ENCODE results near the gene CAMKK2. TPM values are rescaled to one million over a fixed set of nuclear protein-coding genes. Genes with fewer than 3 reads are reported as not detected.
A peak's percentile ranks its signal among the peaks of the same experiment; 100 is the strongest.
"Not testable (repeated sequence)": the region's sequence is repeated elsewhere in the genome, so short reads cannot be mapped to it uniquely, and the experiment has no call there.

CAMKK2 gene
- total RNA-seq, 1 experiment from 2014 or later: 39.4 TPM

DNA sequence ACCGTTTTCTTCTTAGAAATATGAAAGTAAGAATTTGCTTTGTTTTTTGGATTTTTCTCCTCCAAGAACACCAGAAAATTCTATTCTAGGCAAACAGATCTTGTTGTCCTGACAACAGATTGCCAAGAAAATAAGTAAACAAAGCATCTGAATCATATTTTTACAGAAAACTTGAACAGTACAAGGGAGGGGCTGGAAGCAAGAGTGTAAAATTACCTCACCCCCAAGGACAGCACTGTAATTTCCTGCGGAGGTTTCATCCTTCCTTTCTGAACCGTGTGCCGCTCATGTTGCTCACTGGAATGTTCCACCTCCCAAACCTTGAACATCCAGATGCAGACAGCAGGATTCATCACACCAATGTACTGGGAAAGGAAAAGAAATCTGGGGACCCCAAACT is 5.4 kb upstream of the CAMKK2 start:
- in situ Hi-C loops (cut with HindIII; ENCODE audit: low pct_unique_long_range_greater_than_20kb, low sequenced_read_pairs): no loop called here
- DNase-seq (ENCODE audit: low read depth): no peak

DNA sequence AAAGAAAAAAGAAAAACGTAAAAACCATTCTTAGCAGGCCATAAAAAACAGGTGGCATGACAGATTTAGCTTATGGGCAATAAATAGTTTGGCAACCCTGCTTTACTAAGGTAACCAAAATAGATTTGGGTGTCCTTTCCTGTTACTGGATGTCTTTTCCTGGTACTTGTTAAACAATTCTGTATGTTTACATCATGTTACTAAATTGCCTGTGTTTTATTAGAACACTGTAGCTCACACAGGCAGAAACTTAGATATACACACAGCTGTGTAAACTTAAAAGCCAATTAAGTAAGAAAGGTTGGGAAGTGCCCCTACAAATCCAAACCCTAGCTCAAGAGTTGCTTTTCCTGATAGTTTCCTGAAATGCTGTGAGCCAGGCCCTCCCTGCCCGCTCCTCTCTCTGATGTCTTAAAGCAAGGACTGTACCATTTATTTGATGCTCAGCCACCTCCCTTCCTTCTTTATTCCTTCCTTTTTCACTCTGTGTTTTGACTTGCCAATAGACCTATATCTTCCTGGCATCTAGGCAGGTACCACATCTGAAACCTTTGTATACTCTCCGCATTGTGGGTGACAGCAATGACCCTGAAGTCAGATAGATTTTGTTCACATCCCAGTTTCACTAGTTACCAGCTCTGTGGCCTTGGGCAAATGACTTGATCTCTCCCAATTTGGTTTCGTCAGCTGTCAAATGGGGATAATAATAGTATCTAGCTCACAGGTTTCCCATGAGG is 3.7 kb upstream of the CAMKK2 start:
- in situ Hi-C loops (cut with HindIII; ENCODE audit: low pct_unique_long_range_greater_than_20kb, low sequenced_read_pairs): no loop called here
- DNase-seq (ENCODE audit: low read depth): no peak

DNA sequence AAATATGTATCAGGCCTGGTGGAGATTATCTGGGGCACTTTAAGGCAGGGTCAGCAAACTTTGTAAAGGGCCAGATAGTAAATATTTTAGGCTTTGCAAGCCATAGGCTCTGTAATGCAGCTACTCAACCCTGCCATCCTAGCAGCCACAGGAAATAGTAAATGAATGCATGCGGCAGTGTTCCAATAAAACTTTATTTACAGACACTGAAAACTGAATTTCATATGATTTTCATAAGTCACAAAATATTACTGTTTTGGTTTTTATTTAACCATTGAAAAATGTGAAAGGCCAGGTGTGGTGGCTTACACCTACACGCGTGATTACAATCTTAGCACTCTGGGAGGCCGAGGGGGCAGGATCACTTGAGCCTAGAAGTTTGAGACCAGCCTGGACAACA is 3.2 kb upstream of the CAMKK2 start:
- DNase-seq (ENCODE audit: low read depth): no peak
- in situ Hi-C loops (cut with HindIII; ENCODE audit: low pct_unique_long_range_greater_than_20kb, low sequenced_read_pairs): no loop called here

DNA sequence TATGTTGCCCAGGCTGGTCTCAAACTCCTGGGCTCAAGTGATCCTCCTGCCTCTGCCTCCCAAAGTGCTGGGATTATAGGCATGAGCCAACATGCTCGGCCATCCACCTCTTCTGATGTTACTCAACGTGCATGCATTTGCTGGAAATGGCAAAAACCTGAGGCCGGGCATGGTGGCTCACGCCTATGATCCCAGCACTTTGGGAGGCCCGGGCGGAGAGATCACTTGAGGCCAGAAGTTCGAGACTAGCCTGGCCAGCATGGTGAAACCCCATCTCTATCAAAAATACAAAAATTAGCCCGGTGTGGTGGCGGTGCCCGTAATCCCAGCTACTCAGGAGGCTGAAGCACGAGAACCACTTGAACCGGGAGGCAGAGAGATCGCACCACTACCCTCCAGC is 1.9 kb upstream of the CAMKK2 start:
- in situ Hi-C loops (cut with HindIII; ENCODE audit: low pct_unique_long_range_greater_than_20kb, low sequenced_read_pairs); DNase-seq (ENCODE audit: low read depth): not testable (repeated sequence)

DNA sequence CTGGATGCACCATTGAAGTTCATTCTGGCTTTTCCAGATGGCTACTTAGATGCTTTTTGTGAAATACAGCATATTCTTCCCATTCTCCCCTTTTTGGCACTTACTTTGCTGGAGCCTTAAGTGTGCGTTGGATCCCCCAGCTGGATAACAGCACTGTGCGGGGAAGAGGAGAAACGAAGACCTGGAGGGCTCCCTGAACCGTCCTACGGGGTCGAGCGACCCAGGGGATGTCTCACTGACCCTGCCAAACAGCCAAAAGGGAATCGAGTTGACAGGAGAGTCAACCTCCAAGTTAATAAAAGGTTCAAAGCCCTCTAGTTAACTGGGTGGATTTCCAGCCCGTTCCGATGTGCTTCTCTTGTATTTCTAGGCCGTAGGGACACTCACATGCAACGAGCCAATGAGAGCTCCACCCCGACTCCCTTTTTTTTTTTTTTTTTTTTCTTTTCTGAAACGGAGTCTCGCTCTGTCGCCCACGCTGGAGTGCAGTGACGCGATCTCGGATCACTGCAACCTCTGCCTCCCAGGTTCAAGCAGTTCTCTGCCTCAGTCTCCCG is 1.0 kb upstream of the CAMKK2 start:
- in situ Hi-C loops (cut with HindIII; ENCODE audit: low pct_unique_long_range_greater_than_20kb, low sequenced_read_pairs): no loop called here
- peak; percentile 81 for DNase-seq (ENCODE audit: low read depth)

DNA sequence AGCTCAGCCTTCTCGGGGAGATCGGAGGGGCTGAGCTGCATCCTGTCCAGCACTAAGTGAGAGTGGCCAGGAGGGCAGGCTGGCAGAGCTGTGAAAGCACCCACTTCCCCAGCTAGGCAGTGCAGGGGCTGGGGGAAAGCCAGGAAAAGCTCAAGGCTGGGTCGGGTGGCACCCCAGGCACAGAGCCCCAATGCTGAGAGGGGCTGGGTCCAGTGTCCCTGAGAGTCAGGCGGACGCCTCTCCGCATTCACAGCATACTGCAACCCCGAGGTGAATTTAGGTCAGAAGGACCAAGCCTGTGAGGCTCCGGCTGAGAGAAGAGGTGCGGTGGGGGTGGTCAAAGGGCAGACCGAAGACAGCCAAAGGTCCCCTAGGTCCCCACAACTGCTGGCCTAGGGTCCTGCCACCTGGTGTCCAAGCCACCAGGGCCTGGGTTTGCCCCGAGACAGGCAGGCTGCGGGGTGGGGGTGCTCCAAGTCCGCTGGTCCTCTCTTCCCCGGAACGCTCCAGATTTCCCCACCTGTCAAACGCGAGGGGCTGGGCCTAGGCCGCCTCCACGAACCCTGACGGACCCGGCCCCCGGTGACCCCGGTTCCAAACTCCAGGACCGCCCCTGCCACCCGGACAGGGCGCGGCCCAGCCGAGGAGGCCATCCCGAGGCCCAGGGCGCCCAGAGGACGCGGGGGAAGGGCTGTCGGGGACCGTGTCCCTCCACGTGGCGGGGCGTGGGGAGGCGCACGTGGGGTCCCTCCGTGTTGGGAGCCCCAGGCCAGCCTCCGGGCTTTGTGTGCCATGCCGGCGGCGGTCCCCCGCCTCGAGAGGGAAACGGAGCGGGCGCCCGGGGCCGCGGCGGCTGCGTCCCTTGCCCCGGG is 527 bp downstream of the CAMKK2 start:
- peak; percentile 29 for DNase-seq (ENCODE audit: low read depth)
- in situ Hi-C loops (cut with HindIII; ENCODE audit: low pct_unique_long_range_greater_than_20kb, low sequenced_read_pairs): no loop called here

DNA sequence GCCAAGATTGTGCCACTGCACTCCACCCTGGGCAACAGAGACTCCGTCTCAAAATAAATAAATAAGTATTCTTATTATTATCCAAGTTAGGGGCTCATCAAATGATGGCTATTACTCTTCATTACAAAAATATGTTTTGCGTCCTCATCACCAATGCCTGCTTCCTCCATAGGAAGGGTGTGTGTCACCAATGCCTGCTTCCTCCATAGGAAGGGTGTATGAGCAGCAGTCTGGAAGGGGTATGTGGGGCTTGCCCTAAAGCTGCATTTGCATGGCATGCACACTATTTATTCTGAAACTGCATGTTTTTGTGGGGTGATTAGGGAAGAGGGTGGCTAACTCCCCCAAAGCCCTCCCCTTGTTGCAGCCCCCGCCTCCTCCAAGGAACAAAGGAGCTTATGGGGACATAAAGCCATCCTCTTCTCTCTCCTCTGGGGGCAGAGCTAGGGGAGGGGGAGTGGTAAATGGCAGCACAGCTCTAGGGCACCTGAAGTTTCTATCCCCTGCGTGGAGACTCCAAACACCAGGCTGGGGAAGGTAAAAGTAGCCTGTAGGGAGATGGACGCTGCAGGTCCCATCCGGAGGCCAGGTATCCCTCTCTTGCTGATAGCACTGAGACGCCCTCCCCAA is 1.3 kb downstream of the CAMKK2 start:
- no peak for DNase-seq (ENCODE audit: low read depth)
- in situ Hi-C loops (cut with HindIII; ENCODE audit: low pct_unique_long_range_greater_than_20kb, low sequenced_read_pairs): no loop called here

DNA sequence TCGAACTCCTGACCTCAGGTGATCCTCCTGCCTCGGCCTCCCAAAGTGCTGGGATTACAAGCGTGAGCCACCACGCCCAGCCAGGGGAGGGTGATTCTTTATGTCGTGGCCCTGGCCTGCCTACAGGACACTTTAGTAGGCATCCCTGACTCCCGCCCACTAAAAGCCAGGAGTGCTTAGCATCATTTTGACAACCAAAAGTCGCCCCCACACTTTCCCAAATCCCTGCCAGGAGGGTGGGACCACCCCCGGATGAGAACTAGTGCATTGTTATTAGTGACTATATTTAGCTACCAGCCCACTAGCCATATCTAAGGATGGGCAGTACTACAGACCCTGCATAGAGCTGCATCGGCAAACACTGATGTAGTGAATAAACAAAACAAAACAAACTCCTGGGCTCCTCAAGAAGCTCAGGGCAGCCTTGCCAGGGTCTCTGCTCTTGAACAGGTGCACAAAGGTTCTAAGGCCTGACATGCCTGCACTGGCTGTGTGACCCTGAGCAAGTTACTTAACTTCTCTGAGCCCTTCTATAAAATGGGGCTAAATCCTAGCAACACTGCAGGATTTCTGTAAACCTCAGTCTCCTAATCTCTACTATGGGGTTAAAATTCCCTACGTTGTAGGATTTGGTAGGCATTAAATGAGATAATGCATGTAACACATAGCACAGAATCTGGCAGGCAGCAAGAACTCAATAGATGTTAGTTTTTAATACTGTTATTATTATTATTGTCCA is 2.2 kb downstream of the CAMKK2 start:
- no peak for DNase-seq (ENCODE audit: low read depth)
- in situ Hi-C loops (cut with HindIII; ENCODE audit: low pct_unique_long_range_greater_than_20kb, low sequenced_read_pairs): no loop called here

DNA sequence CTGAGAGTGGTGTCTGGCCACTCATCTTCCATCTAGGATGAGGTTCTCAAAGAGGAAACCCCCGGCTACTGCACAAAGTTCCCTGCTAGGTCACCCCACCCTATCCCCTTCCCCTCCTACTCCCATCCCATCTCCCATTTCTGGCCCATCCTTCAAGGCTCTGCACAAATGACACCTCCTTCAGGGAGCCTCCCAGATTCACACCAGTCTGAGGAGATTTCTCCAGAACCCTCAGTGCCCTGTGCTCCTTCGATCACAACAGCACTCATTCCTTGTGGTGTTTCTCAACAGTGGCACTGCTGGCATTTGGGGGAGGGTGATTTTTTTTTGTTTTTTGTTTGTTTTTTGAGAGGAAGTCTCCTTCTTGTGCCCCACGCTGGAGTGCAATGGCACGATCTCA is 2.9 kb downstream of the CAMKK2 start:
- no peak for DNase-seq (ENCODE audit: low read depth)
- in situ Hi-C loops (cut with HindIII; ENCODE audit: low pct_unique_long_range_greater_than_20kb, low sequenced_read_pairs): no loop called here

DNA sequence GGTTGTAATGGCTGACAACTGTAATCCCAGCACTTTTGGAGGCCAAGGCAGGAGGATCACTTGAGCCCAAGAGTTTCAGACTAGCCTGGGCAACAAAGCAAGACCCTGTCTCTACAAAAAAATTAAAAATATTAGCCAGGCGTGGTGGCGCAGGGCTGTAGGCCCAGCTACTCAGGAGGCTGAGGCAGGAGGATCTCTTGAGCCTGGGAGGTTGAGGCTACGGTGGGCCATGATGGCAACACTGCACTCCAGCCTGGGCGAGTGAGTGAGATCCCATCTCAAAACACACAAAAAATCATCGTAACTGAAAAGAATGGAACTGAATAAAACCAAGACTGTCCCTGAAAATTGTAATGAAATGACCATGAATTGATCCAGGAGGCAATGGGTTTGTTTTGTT is 6.1 kb downstream of the CAMKK2 start:
- in situ Hi-C loops (cut with HindIII; ENCODE audit: low pct_unique_long_range_greater_than_20kb, low sequenced_read_pairs): no loop called here

DNA sequence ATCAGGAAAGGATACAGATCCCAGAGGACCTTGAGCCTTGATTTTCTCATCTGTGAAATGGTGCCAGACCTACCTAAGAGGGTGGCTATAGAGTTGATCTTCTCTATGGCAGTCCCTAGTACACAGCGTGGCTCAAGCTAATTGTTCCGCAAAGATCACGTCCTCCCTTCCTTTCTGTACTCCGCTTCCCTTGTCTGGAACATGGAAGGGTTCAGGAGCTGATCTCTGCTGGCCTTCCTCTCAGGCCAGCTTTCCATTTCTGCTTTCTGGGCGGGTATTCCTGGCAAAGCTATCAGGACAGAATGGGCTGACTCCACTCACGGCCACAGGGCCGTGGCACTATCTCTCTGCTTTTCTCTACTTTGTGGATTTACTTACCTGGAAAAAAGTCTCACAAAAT is 6.5 kb downstream of the CAMKK2 start:
- DNase-seq (ENCODE audit: low read depth): no peak
- in situ Hi-C loops (cut with HindIII; ENCODE audit: low pct_unique_long_range_greater_than_20kb, low sequenced_read_pairs): no loop called here

More for the DNA sequence above, 6.1 kb downstream of the CAMKK2 start:
- DNase-seq (ENCODE audit: low read depth): no peak

DNA sequence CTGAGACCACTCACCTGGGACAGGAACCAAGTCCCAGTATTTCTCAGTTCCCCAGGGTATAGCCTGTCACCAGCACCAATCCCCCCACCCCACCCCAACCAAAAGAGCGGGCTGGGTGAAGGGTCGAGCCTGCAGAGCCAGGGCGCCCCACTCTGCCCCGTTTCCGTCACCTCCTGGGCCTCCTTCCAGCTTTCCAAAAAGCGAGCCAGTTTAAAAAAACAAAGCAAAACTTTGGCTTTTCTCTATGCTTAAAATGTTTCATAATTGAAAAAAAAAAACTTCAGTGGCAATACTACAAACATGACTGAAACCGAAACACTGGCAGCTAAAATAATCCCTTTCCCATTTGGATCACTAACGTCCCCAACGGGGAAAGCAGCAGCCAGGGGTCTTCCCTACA is 7.5 kb downstream of the CAMKK2 start:
- in situ Hi-C loops (cut with HindIII; ENCODE audit: low pct_unique_long_range_greater_than_20kb, low sequenced_read_pairs): no loop called here
- no peak for DNase-seq (ENCODE audit: low read depth)

DNA sequence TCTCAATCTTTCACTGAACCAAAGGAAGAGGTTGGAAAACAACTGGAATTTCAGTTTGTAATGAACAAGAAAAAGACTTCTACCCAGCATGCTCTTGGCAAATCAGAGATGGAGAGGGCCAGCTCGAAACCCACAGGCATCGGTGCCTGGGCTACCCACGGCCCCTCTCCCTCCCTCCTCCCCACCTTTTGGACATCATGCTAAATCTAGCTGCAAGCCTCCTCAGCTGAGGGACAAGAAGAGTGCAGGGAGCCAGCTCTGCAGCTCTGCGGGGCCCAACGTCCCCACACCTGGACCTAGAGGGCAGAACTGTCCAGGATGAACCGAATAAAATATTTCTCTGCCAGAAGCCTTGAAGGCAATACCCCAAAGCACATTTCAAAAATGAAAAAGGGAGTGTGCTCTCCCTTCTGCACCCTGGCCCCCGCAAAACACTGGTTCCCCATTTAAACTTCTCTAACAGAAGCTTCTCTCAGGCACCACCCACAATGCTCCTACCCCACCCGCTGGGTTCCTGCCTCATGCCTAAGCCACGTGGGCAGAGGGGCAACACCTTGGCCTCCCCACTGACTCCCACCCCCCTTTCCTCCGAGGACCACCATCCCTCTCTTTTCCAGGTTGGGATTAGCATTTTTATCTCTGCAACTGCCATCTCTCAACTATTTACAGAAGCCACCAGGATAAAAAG is 8.2 kb downstream of the CAMKK2 start:
- in situ Hi-C loops (cut with HindIII; ENCODE audit: low pct_unique_long_range_greater_than_20kb, low sequenced_read_pairs): no loop called here
- DNase-seq (ENCODE audit: low read depth): no peak

DNA sequence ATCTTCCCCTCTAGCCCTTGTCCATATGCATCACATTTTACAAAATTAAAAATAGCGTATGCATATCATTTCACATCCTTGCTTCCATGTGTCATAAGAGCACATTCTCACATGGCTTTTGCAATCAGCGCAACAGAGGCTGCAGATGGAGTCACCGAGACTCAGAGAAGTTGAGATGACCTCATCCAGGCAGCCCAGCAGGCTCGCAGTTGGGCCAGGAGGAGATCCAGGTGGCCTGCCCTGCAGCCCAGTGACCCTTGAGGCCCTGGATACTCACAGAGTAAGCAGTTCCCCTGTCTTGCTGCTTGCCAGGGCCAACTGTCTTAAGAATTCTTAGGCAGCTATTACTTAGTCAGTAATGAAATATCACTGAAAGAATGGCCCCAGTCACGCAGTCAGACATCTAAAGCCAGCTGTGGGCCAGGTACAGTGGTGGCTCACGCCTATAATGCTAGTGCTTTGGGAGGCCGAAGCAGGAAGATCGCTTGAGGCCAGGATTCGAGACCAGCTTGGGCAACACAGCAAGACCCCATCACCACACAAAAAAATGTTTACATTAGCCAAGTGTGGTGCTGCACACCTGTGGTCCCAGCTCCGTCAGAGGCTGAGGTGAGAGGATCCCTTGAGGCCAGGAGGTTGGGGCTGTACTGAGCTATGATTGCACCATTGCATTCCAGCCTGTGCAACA is 9.1 kb downstream of the CAMKK2 start:
- no peak for DNase-seq (ENCODE audit: low read depth)
- in situ Hi-C loops (cut with HindIII; ENCODE audit: low pct_unique_long_range_greater_than_20kb, low sequenced_read_pairs): no loop called here

DNA sequence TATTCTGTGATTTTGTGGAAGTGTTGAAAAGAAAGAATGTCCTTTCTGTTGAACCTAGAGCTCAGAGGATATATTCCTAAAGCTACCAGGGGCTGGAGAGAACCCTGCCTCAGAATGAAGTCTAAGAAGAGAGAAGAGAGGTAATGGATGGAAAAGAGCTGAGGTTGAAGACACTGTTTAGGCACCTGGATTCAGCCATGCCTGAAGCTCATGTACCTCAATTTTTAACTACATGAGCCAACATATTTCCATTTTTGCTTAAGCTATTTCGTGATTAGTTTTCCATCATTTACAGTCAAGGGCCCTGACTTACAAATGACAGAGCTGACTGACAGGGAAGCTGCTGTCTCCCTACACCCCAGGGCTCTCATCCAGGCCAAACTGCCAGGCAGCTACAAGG is 10.7 kb downstream of the CAMKK2 start:
- DNase-seq (ENCODE audit: low read depth): no peak
- in situ Hi-C loops (cut with HindIII; ENCODE audit: low pct_unique_long_range_greater_than_20kb, low sequenced_read_pairs): no loop called here

DNA sequence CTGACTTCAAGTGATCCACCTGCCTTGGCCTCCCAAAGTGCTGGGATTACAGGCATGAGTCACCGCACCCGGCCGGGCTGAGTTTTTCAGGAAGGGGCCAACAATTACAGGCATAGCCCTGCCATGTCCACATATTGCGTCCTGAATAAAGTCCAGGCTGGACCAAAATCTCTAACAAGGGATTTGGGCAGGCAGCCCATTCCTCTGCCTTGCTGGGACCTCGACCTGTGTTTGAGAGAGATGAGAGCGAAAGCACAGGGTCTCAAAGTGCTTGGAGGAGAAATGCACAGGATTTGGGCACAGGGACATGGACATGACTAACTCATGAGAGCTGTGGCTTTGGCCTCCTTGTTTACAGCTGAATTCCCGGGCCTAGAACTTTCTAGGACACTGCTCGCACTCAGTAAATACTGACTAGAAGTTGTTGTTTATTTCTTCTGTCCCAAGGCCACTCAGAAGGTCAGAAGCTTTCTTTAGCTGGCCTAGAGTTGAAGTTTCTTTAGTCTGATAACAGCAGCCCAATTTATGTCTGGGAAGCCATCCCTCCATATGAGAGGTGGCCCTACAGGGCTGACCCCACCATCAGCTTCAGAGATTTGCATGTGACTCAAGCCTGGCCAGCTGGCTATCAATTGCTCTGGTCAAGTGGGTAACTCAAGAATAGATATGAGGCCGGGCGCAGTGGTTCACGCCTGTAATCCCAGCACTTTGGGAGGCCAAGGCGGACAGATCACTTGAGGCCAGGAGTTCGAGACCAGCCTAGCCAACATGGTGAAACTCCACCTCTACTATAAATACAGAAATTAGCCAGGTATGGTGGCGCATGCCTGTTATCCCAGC is 11.7 kb downstream of the CAMKK2 start:
- DNase-seq (ENCODE audit: low read depth): no peak
- in situ Hi-C loops (cut with HindIII; ENCODE audit: low pct_unique_long_range_greater_than_20kb, low sequenced_read_pairs): no loop called here

All from Caki2 (cell line).